ENCODE measurements around the gene SLC22A16. TPM values are rescaled to one million over a fixed set of nuclear protein-coding genes. Genes with fewer than 3 reads are reported as not detected.

The SLC22A16 gene
- total RNA-seq, 3 donors from 2014 or later (not counting 1 experiment from before 2014, with no cell fraction given): not detected

- H3K36me3 Mint-ChIP-seq: no peaks in the 10 kb centered on the region
- Histone ChIP-seq H3K4me1 (ENCODE audit: control insufficient read depth, insufficient read depth, low read length) (no peaks in the 10 kb centered on the region), H3K36me3 (ENCODE audit: control insufficient read depth, insufficient read depth, low read length) (no peaks in the 10 kb centered on the region), H3K27ac (ENCODE audit: low read length) (no peak overlapping the region), H3K27me3 (ENCODE audit: control insufficient read depth, insufficient read depth, low read length) (no peaks in the 10 kb centered on the region), H3K9me3 (ENCODE audit: control insufficient read depth, insufficient read depth, low read length) (no peaks in the 10 kb centered on the region), H3K4me3 (ENCODE audit: low read length) (no peak overlapping the region)
- no peaks in the 10 kb centered on the region for H3K4me1 Mint-ChIP-seq
- H3K27me3 Mint-ChIP-seq (ENCODE audit: low read depth in 2 of 2): no peaks in the 10 kb centered on the region
- ATAC-seq: no peak
- WGBS (ENCODE audit: insufficient coverage): 94% methylated on average over 3 of the region's 4 CpGs
- DNase-seq: no peak
- H3K4me3 Mint-ChIP-seq: no peak overlapping the region
- intact Hi-C loops (cut with micrococcal nuclease): no loop called here
- TF ChIP-seq CTCF (IDR thresholded peaks at IDR 0.05): no peak
- H3K27ac Mint-ChIP-seq: no peak overlapping the region
- no peaks in the 10 kb centered on the region for H3K9me3 Mint-ChIP-seq
Measured at GRCh38 chr6:110523451-110524021, 47.1 kb upstream of the SLC22A16 start.

GRCh38 chr6:110522427-110522826 is 46.0 kb upstream of the SLC22A16 start:
- Mint-ChIP-seq H3K27me3 (ENCODE audit: low read depth in 2 of 2) (no peaks in the 10 kb centered on the region), H3K4me1 (no peaks in the 10 kb centered on the region), H3K27ac (no peak overlapping the region), H3K4me3 (no peak overlapping the region), H3K36me3 (no peaks in the 10 kb centered on the region), H3K9me3 (no peaks in the 10 kb centered on the region)
- Histone ChIP-seq H3K36me3 (ENCODE audit: control insufficient read depth, insufficient read depth, low read length) (no peaks in the 10 kb centered on the region), H3K9me3 (ENCODE audit: control insufficient read depth, insufficient read depth, low read length) (no peaks in the 10 kb centered on the region), H3K27me3 (ENCODE audit: control insufficient read depth, insufficient read depth, low read length) (no peaks in the 10 kb centered on the region), H3K4me3 (ENCODE audit: low read length) (no peak overlapping the region), H3K4me1 (ENCODE audit: control insufficient read depth, insufficient read depth, low read length) (no peaks in the 10 kb centered on the region), H3K27ac (ENCODE audit: low read length) (no peak overlapping the region)
- ATAC-seq (no peak), DNase-seq (no peak)
- intact Hi-C loops (cut with micrococcal nuclease): no loop called here
- TF ChIP-seq CTCF (IDR thresholded peaks at IDR 0.05): no peak
- WGBS (ENCODE audit: insufficient coverage): 58% methylated on average over 3 of the region's 3 CpGs

GRCh38 chr6:110520992-110521543 is 44.7 kb upstream of the SLC22A16 start:
- Mint-ChIP-seq H3K9me3 (no peaks in the 10 kb centered on the region), H3K4me1 (no peaks in the 10 kb centered on the region), H3K27ac (no peak overlapping the region), H3K36me3 (no peaks in the 10 kb centered on the region), H3K27me3 (ENCODE audit: low read depth in 2 of 2) (no peaks in the 10 kb centered on the region), H3K4me3 (no peak overlapping the region)
- ATAC-seq: no peak
- no peak for DNase-seq
- no peak for TF ChIP-seq CTCF (IDR thresholded peaks at IDR 0.05)
- H3K27me3 ChIP-seq (ENCODE audit: control insufficient read depth, insufficient read depth, low read length): no peaks in the 10 kb centered on the region
- intact Hi-C loops (cut with micrococcal nuclease): no loop called here
- H3K9me3 ChIP-seq (ENCODE audit: control insufficient read depth, insufficient read depth, low read length): no peaks in the 10 kb centered on the region
- H3K36me3 ChIP-seq (ENCODE audit: control insufficient read depth, insufficient read depth, low read length): no peaks in the 10 kb centered on the region
- H3K4me1 ChIP-seq (ENCODE audit: control insufficient read depth, insufficient read depth, low read length): no peaks in the 10 kb centered on the region
- 91% methylated on average over 17 of the region's 17 CpGs for WGBS (ENCODE audit: insufficient coverage)
- H3K27ac ChIP-seq (ENCODE audit: low read length): no peak overlapping the region
- no peak overlapping the region for H3K4me3 ChIP-seq (ENCODE audit: low read length)

Data from natural killer cell (primary cell).